HepG2 (cell line): ENCODE data around the gene ACOT8. TPM values are rescaled to one million over a fixed set of nuclear protein-coding genes. Genes with fewer than 3 reads are reported as not detected.
A peak's percentile ranks its signal among the peaks of the same experiment; 100 is the strongest.

Experiments used
- BORCS8-MEF2B ChIP-seq: sonication (generic); formaldehyde crosslinking; IDR thresholded peaks from 2 replicates; pipeline ENCODE4 v1.8.0; 2022; ENCODE audit warnings: mild to moderate bottlenecking, missing genetic modification reagents
- CAMTA2 ChIP-seq: sonication (generic); formaldehyde crosslinking; IDR thresholded peaks from 2 replicates; pipeline ENCODE4 v1.4.0; 2020; ENCODE audit warnings: mild to moderate bottlenecking, missing genetic modification reagents, borderline replicate concordance
- ERF ChIP-seq: IDR thresholded peaks from 2 replicates; pipeline ENCODE4 v1.6.1; 2018; ENCODE audit warnings: missing biosample characterization, missing genetic modification reagents
- IRX3 ChIP-seq: sonication (generic); formaldehyde crosslinking; IDR thresholded peaks from 2 replicates; pipeline ENCODE4 v1.8.1; 2023; ENCODE audit warnings: mild to moderate bottlenecking, low read depth, missing genetic modification reagents, borderline replicate concordance
- KDM5B ChIP-seq: sonication (generic); formaldehyde crosslinking; IDR thresholded peaks from 2 replicates; pipeline ENCODE4 v1.4.0; 2020; ENCODE audit warnings: missing genetic modification reagents, mild to moderate bottlenecking, borderline replicate concordance
- MTA1 ChIP-seq: sonication (generic); formaldehyde crosslinking; IDR thresholded peaks from 2 replicates; pipeline ENCODE4 v1.4.0; 2020; ENCODE audit warnings: missing genetic modification reagents, mild to moderate bottlenecking, borderline replicate concordance
- NCOA2 ChIP-seq: sonication (generic); formaldehyde crosslinking; IDR thresholded peaks from 2 replicates; pipeline ENCODE4 v1.8.0; 2022; ENCODE audit warnings: inconsistent platforms
- RFXAP ChIP-seq: sonication (generic); formaldehyde crosslinking; IDR thresholded peaks from 2 replicates; pipeline ENCODE4 v1.4.0; 2020; ENCODE audit warnings: missing genetic modification reagents, borderline replicate concordance
- SETDB1 ChIP-seq: sonication (generic); formaldehyde crosslinking; IDR thresholded peaks from 2 replicates; pipeline ENCODE4 v1.5.1; 2020; ENCODE audit warnings: missing genetic modification reagents, mild to moderate bottlenecking, borderline replicate concordance
- SNAPC2 ChIP-seq: sonication (generic); formaldehyde crosslinking; IDR thresholded peaks from 2 replicates; pipeline ENCODE4 v1.8.1; 2022; ENCODE audit warnings: mild to moderate bottlenecking, missing genetic modification reagents
- YEATS4 ChIP-seq: sonication (generic); formaldehyde crosslinking; IDR thresholded peaks from 2 replicates; pipeline ENCODE4 v1.4.0; 2020; ENCODE audit warnings: missing genetic modification reagents, borderline replicate concordance
- ZFP37 ChIP-seq: sonication (generic); formaldehyde crosslinking; IDR thresholded peaks from 2 replicates; pipeline ENCODE4 v1.4.0; 2020; ENCODE audit warnings: missing genetic modification reagents, borderline replicate concordance
- ZFP62 ChIP-seq: sonication (generic); formaldehyde crosslinking; IDR thresholded peaks from 2 replicates; pipeline ENCODE4 v1.4.0; 2020; ENCODE audit warnings: missing genetic modification reagents
- ZNF10 ChIP-seq: sonication (generic); formaldehyde crosslinking; IDR thresholded peaks from 2 replicates; pipeline ENCODE4 v1.4.0; 2020; ENCODE audit warnings: mild to moderate bottlenecking, low read depth, missing genetic modification reagents, borderline replicate concordance
- ZNF567 ChIP-seq: sonication (generic); formaldehyde crosslinking; IDR thresholded peaks from 2 replicates; pipeline ENCODE4 v1.8.1; 2023; ENCODE audit warnings: mild to moderate bottlenecking, missing genetic modification reagents, borderline replicate concordance
- ZNF720 ChIP-seq: sonication (generic); formaldehyde crosslinking; IDR thresholded peaks from 2 replicates; pipeline ENCODE4 v1.4.0; 2020; ENCODE audit warnings: missing genetic modification reagents
- ZNF724P ChIP-seq: sonication (generic); formaldehyde crosslinking; IDR thresholded peaks from 2 replicates; pipeline ENCODE4 v1.8.0; 2022; ENCODE audit warnings: missing genetic modification reagents, borderline replicate concordance
- polyA plus RNA-seq, 8 experiments: library from polyadenylated mRNA; depleted of rRNA in 3 of 8; stranded (reverse) in 7 of 8; unstranded in 1 of 8; fragments of >200 nt; fragmentation: Illumina TruSeq in 4 of 8; extraction: Trizol in 4 of 8; gene quantifications; 2 replicates each; pipeline versions ENCODE4 v1.2.1 to v1.2.3, GENCODE V29; 2011 to 2016; ENCODE audit warnings: low read depth in 4 of 8, missing spikeins in 1 of 8, mixed read lengths in 1 of 8; ENCODE audit not compliant: insufficient read depth in 1 of 8
- total RNA-seq, 5 experiments: library from RNA; depleted of rRNA; stranded (reverse); fragments of >200 nt; fragmentation: Illumina TruSeq; extraction: Trizol; gene quantifications; 2 replicates each; pipeline ENCODE4 v1.2.3, GENCODE V29; 2016; ENCODE audit warnings: low read depth in 1 of 5
- TF ChIP-seq, protein P1 (sequence below): sonication (generic); formaldehyde crosslinking; IDR thresholded peaks from 2 replicates; pipeline ENCODE4 v1.5.0; 2020; ENCODE audit warnings: missing genetic modification reagents
- TF ChIP-seq, protein P2 (sequence below): sonication (generic); formaldehyde crosslinking; IDR thresholded peaks from 2 replicates; pipeline ENCODE4 v1.8.1; 2023; ENCODE audit warnings: mild to moderate bottlenecking, inconsistent platforms, moderate library complexity, missing genetic modification reagents, borderline replicate concordance
- TF ChIP-seq, protein P3 (sequence below): sonication (generic); formaldehyde crosslinking; IDR thresholded peaks from 2 replicates; pipeline ENCODE4 v1.4.0; 2020; ENCODE audit warnings: missing genetic modification reagents
- TF ChIP-seq, protein P4 (sequence below): sonication (generic); formaldehyde crosslinking; IDR thresholded peaks from 2 replicates; pipeline ENCODE4 v1.4.0; 2020; ENCODE audit warnings: missing genetic modification reagents, borderline replicate concordance

Gene ACOT8
- total and polyA plus RNA-seq, 2 of the 13 experiments (the other 11 are each of a cell fraction or from before 2014, with no cell fraction given), result 31.4 to 45.5 TPM

DNA sequence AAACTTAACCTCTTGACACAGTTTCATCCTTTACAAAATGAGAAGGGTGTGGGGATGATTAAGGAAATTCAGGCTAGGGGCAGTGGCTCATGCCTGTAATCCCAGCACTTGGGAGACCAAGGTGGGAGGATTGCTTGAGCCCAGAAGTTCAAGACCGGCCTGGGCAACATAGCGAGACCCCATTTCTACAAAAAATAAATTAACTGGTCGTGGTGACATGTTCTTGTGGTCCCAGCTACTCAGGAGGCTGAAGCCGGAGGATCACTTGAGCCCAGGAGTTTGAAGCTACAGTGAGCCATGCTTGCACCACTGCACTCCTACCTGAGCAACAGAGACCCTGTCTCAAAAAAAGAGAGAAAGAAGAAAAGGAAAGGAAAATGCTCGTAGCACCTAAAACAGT, 9.3 kb upstream of the ACOT8 start (continued):
- TF ChIP-seq IRX3 (CRISPR knock-in tag) (0 out of 2 replicates have a peak, but pooled peaks have one; percentile 43), NCOA2 (no peak), YEATS4 (CRISPR knock-in tag) (0 out of 2 replicates have a peak, but pooled peaks have one; percentile 10), ERF (CRISPR knock-in tag) (no peak), KDM5B (0 out of 2 replicates have a peak, but pooled peaks have one; percentile 6), ZNF720 (no peak), ZFP37 (CRISPR knock-in tag) (no peak), MTA1 (no peak), CAMTA2 (CRISPR knock-in tag) (no peak), BORCS8-MEF2B (CRISPR knock-in tag) (no peak), SETDB1 (CRISPR knock-in tag) (no peak), ZNF567 (no peak), SNAPC2 (CRISPR knock-in tag) (0 out of 2 replicates have a peak, but pooled peaks have one; percentile 44), ZNF724P (CRISPR knock-in tag) (no peak), ZFP62 (CRISPR knock-in tag) (no peak), ZNF10 (no peak), RFXAP (CRISPR knock-in tag) (0 out of 2 replicates have a peak, but pooled peaks have one; percentile 2)
- TF ChIP-seq, protein P1, sequence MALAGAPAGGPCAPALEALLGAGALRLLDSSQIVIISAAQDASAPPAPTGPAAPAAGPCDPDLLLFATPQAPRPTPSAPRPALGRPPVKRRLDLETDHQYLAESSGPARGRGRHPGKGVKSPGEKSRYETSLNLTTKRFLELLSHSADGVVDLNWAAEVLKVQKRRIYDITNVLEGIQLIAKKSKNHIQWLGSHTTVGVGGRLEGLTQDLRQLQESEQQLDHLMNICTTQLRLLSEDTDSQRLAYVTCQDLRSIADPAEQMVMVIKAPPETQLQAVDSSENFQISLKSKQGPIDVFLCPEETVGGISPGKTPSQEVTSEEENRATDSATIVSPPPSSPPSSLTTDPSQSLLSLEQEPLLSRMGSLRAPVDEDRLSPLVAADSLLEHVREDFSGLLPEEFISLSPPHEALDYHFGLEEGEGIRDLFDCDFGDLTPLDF (CRISPR knock-in tag), result no peak
- TF ChIP-seq, protein P2, sequence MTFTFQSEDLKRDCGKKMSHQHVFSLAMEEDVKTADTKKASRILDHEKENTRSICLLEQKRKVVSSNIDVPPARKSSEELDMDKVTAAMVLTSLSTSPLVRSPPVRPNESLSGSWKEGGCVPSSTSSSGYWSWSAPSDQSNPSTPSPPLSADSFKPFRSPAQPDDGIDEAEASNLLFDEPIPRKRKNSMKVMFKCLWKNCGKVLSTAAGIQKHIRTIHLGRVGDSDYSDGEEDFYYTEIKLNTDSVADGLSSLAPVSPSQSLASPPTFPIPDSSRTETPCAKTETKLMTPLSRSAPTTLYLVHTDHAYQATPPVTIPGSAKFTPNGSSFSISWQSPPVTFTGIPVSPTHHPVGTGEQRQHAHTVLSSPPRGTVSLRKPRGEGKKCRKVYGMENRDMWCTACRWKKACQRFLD (CRISPR knock-in tag), result no peak
- TF ChIP-seq, protein P3, sequence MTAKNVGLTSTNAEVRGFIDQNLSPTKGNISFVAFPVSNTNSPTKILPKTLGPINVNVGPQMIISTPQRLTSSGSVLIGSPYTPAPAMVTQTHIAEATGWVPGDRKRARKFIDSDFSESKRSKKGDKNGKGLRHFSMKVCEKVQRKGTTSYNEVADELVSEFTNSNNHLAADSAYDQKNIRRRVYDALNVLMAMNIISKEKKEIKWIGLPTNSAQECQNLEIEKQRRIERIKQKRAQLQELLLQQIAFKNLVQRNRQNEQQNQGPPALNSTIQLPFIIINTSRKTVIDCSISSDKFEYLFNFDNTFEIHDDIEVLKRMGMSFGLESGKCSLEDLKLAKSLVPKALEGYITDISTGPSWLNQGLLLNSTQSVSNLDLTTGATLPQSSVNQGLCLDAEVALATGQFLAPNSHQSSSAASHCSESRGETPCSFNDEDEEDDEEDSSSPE, result no peak
- TF ChIP-seq, protein P4, sequence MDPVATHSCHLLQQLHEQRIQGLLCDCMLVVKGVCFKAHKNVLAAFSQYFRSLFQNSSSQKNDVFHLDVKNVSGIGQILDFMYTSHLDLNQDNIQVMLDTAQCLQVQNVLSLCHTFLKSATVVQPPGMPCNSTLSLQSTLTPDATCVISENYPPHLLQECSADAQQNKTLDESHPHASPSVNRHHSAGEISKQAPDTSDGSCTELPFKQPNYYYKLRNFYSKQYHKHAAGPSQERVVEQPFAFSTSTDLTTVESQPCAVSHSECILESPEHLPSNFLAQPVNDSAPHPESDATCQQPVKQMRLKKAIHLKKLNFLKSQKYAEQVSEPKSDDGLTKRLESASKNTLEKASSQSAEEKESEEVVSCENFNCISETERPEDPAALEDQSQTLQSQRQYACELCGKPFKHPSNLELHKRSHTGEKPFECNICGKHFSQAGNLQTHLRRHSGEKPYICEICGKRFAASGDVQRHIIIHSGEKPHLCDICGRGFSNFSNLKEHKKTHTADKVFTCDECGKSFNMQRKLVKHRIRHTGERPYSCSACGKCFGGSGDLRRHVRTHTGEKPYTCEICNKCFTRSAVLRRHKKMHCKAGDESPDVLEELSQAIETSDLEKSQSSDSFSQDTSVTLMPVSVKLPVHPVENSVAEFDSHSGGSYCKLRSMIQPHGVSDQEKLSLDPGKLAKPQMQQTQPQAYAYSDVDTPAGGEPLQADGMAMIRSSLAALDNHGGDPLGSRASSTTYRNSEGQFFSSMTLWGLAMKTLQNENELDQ (CRISPR knock-in tag), result no peak
